WTC11 (cell line): ENCODE results near the gene NEBL. TPM values are rescaled to one million over a fixed set of nuclear protein-coding genes. Genes with fewer than 3 reads are reported as not detected.

Experiments used
- ATAC-seq: fragments of 200-7000 bp; cut with Tn5 transposase; 2 replicates; pipeline ENCODE4 v1.10.0; 2021; ENCODE audit warnings: mild to moderate bottlenecking, moderate library complexity
- CTCF ChIA-PET: fragments of 300-600 bp; sonication (Branson Sonifier 250); formaldehyde crosslinking; loops from one replicate; lab custom pipeline; 2021; ENCODE audit warnings: antibody characterized with exemption; lab: Charles Lee
- POLR2A ChIA-PET: fragments of 350-600 bp; sonication (Branson Sonifier 250); formaldehyde crosslinking; loops from one replicate; lab custom pipeline; 2021; ENCODE audit warnings: antibody characterized with exemption; lab: Charles Lee
- DNase-seq: peaks from one replicate; pipeline ENCODE4 v3.0.0; 2021; ENCODE audit warnings: low spot score
- H3K27ac Mint-ChIP-seq: 2 replicates; pipeline ENCODE4 v1.8.0; 2021; ENCODE audit warnings: mixed read lengths
- H3K27me3 Mint-ChIP-seq: 2 replicates; pipeline ENCODE4 v1.8.0; 2021; ENCODE audit warnings: low read depth, mild to moderate bottlenecking, moderate library complexity, mixed read lengths
- H3K36me3 Mint-ChIP-seq: 2 replicates; pipeline ENCODE4 v1.8.0; 2021; ENCODE audit warnings: mixed read lengths
- H3K4me1 Mint-ChIP-seq: 2 replicates; pipeline ENCODE4 v1.8.0; 2022; ENCODE audit warnings: mixed read lengths
- H3K4me3 Mint-ChIP-seq: 2 replicates; pipeline ENCODE4 v1.8.0; 2021; ENCODE audit warnings: mild to moderate bottlenecking, moderate library complexity, mixed read lengths
- H3K9me3 Mint-ChIP-seq: 2 replicates; pipeline ENCODE4 v1.8.0; 2021; ENCODE audit warnings: mixed read lengths
- ATF2 ChIP-seq: sonication (generic); formaldehyde crosslinking; IDR thresholded peaks from 2 replicates; pipeline ENCODE4 v1.8.1; 2022; ENCODE audit warnings: low read depth, missing genetic modification reagents, borderline replicate concordance
- CREM ChIP-seq: sonication (generic); formaldehyde crosslinking; IDR thresholded peaks from 2 replicates; pipeline ENCODE4 v1.8.1; 2022; ENCODE audit warnings: mild to moderate bottlenecking, missing genetic modification reagents, moderate library complexity
- CTCF ChIP-seq: fragments of 200-600 bp; IDR thresholded peaks from 2 replicates; pipeline ENCODE4 v1.8.0; 2022; ENCODE audit warnings: antibody characterized with exemption
- EMX1 ChIP-seq: fragments of 250-450 bp; sonication (Bioruptor Pico); IDR thresholded peaks from 2 replicates; pipeline ENCODE4 v1.8.0; 2021; ENCODE audit warnings: mild to moderate bottlenecking
- GRHL2 ChIP-seq: fragments of 250-450 bp; sonication (Bioruptor Pico); IDR thresholded peaks from 2 replicates; pipeline ENCODE4 v1.8.0; 2022; ENCODE audit warnings: mild to moderate bottlenecking, moderate library complexity; ENCODE audit not compliant: insufficient replicate concordance, severe bottlenecking
- MAX ChIP-seq: sonication (generic); formaldehyde crosslinking; IDR thresholded peaks from 2 replicates; pipeline ENCODE4 v1.8.0; 2022; ENCODE audit warnings: mild to moderate bottlenecking, missing genetic modification reagents
- MXD4 ChIP-seq: fragments of 250-450 bp; sonication (Bioruptor Pico); IDR thresholded peaks from 2 replicates; pipeline ENCODE4 v1.8.0; 2021; ENCODE audit warnings: mild to moderate bottlenecking, moderate library complexity, borderline replicate concordance
- NR2C2 ChIP-seq: sonication (generic); formaldehyde crosslinking; IDR thresholded peaks from 2 replicates; pipeline ENCODE4 v1.8.0; 2022; ENCODE audit warnings: mild to moderate bottlenecking, missing genetic modification reagents
- SMAD3 ChIP-seq: sonication (generic); formaldehyde crosslinking; IDR thresholded peaks from 2 replicates; pipeline ENCODE4 v1.8.0; 2022; ENCODE audit warnings: missing genetic modification reagents, mild to moderate bottlenecking, borderline replicate concordance
- TP53 ChIP-seq: sonication (generic); formaldehyde crosslinking; IDR thresholded peaks from 2 replicates; pipeline ENCODE4 v1.8.1; 2023; ENCODE audit warnings: mild to moderate bottlenecking, missing genetic modification reagents
- ZBTB43 ChIP-seq: sonication (generic); formaldehyde crosslinking; IDR thresholded peaks from 2 replicates; pipeline ENCODE4 v1.8.1; 2023; ENCODE audit warnings: mild to moderate bottlenecking, missing genetic modification reagents
- ZNF121 ChIP-seq: sonication (generic); formaldehyde crosslinking; IDR thresholded peaks from 2 replicates; pipeline ENCODE4 v1.8.0; 2023; ENCODE audit warnings: missing genetic modification reagents
- ZNF416 ChIP-seq: fragments of 250-450 bp; sonication (Bioruptor Pico); IDR thresholded peaks from 2 replicates; pipeline ENCODE4 v1.9.0; 2021; ENCODE audit warnings: mild to moderate bottlenecking, inconsistent platforms
- total RNA-seq: library from RNA; stranded (reverse); gene quantifications from 3 replicates; pipeline ENCODE4 v1.2.3, GENCODE V29; 2021
- TF ChIP-seq, protein P1 (sequence below): sonication (generic); formaldehyde crosslinking; IDR thresholded peaks from 2 replicates; pipeline ENCODE4 v1.8.1; 2022; ENCODE audit warnings: mild to moderate bottlenecking, missing genetic modification reagents, moderate library complexity, borderline replicate concordance
- TF ChIP-seq, protein P2 (sequence below): fragments of 250-450 bp; sonication (Bioruptor Pico); IDR thresholded peaks from 2 replicates; pipeline ENCODE4 v1.9.0; 2021; ENCODE audit warnings: mild to moderate bottlenecking
- TF ChIP-seq, protein P3 (sequence below): sonication (generic); formaldehyde crosslinking; IDR thresholded peaks from 2 replicates; pipeline ENCODE4 v1.8.1; 2023; ENCODE audit warnings: mild to moderate bottlenecking, missing genetic modification reagents, borderline replicate concordance
- TF ChIP-seq, protein P4 (sequence below): fragments of 250-450 bp; sonication (Bioruptor Pico); IDR thresholded peaks from 2 replicates; pipeline ENCODE4 v1.9.0; 2021; ENCODE audit warnings: mild to moderate bottlenecking, borderline replicate concordance

NEBL gene
- total RNA-seq, 1 experiment from 2014 or later: 8.9 TPM

DNA sequence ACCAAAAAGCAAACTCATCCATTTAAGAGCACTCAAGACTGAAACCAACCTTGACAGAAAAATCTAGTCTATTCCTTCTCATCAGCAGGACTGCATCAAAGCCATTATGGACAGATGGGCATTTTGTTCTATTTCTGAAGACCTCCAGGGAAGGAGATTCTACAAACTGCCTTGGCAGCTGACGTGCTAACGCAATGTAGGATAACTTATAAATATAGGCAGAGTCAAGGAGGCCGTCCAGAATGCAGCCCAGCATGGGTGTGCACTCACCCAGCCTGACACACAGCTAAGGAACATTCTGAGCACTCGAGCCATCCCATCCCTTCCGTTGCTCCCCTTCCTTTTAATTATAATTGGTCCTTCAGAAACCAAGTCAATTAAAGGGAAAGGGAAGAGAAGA lies 25.3 kb upstream of the NEBL start:
- POLR2A ChIA-PET: no interaction called here
- H3K27me3 Mint-ChIP-seq: no peaks in the 10 kb centered on the region
- TF ChIP-seq ZNF121 (CRISPR knock-in tag) (no peak), TP53 (CRISPR knock-in tag) (no peak), SMAD3 (CRISPR knock-in tag) (no peak), ATF2 (CRISPR knock-in tag) (no peak), MXD4 (CRISPR knock-in tag) (no peak), CTCF (no peak), ZBTB43 (CRISPR knock-in tag) (no peak), GRHL2 (CRISPR knock-in tag) (no peak)
- TF ChIP-seq, protein P1, sequence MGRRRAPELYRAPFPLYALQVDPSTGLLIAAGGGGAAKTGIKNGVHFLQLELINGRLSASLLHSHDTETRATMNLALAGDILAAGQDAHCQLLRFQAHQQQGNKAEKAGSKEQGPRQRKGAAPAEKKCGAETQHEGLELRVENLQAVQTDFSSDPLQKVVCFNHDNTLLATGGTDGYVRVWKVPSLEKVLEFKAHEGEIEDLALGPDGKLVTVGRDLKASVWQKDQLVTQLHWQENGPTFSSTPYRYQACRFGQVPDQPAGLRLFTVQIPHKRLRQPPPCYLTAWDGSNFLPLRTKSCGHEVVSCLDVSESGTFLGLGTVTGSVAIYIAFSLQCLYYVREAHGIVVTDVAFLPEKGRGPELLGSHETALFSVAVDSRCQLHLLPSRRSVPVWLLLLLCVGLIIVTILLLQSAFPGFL (CRISPR knock-in tag): no peak
- TF ChIP-seq, protein P2, sequence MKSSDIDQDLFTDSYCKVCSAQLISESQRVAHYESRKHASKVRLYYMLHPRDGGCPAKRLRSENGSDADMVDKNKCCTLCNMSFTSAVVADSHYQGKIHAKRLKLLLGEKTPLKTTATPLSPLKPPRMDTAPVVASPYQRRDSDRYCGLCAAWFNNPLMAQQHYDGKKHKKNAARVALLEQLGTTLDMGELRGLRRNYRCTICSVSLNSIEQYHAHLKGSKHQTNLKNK: no peak

GRCh38 chr10:20922033-20922432 lies 24.9 kb upstream of the NEBL start:
- H3K27me3 Mint-ChIP-seq: no peaks in the 10 kb centered on the region
- DNase-seq (no peak), ATAC-seq (no peak)
- H3K4me1 Mint-ChIP-seq: no peaks in the 10 kb centered on the region
- ChIA-PET POLR2A (no interaction called here), CTCF (no interaction called here)
- H3K36me3 Mint-ChIP-seq: no peaks in the 10 kb centered on the region
- H3K9me3 Mint-ChIP-seq: no peaks in the 10 kb centered on the region
- no peak overlapping the region for H3K4me3 Mint-ChIP-seq
- no peak overlapping the region for H3K27ac Mint-ChIP-seq
- TF ChIP-seq SMAD3 (CRISPR knock-in tag) (no peak), EMX1 (CRISPR knock-in tag) (no peak), CTCF (no peak), MAX (no peak), NR2C2 (CRISPR knock-in tag) (no peak), ZNF416 (no peak), CREM (CRISPR knock-in tag) (no peak)
- TF ChIP-seq, protein P3, sequence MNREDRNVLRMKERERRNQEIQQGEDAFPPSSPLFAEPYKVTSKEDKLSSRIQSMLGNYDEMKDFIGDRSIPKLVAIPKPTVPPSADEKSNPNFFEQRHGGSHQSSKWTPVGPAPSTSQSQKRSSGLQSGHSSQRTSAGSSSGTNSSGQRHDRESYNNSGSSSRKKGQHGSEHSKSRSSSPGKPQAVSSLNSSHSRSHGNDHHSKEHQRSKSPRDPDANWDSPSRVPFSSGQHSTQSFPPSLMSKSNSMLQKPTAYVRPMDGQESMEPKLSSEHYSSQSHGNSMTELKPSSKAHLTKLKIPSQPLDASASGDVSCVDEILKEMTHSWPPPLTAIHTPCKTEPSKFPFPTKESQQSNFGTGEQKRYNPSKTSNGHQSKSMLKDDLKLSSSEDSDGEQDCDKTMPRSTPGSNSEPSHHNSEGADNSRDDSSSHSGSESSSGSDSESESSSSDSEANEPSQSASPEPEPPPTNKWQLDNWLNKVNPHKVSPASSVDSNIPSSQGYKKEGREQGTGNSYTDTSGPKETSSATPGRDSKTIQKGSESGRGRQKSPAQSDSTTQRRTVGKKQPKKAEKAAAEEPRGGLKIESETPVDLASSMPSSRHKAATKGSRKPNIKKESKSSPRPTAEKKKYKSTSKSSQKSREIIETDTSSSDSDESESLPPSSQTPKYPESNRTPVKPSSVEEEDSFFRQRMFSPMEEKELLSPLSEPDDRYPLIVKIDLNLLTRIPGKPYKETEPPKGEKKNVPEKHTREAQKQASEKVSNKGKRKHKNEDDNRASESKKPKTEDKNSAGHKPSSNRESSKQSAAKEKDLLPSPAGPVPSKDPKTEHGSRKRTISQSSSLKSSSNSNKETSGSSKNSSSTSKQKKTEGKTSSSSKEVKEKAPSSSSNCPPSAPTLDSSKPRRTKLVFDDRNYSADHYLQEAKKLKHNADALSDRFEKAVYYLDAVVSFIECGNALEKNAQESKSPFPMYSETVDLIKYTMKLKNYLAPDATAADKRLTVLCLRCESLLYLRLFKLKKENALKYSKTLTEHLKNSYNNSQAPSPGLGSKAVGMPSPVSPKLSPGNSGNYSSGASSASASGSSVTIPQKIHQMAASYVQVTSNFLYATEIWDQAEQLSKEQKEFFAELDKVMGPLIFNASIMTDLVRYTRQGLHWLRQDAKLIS (CRISPR knock-in tag): no peak
- TF ChIP-seq, protein P4, sequence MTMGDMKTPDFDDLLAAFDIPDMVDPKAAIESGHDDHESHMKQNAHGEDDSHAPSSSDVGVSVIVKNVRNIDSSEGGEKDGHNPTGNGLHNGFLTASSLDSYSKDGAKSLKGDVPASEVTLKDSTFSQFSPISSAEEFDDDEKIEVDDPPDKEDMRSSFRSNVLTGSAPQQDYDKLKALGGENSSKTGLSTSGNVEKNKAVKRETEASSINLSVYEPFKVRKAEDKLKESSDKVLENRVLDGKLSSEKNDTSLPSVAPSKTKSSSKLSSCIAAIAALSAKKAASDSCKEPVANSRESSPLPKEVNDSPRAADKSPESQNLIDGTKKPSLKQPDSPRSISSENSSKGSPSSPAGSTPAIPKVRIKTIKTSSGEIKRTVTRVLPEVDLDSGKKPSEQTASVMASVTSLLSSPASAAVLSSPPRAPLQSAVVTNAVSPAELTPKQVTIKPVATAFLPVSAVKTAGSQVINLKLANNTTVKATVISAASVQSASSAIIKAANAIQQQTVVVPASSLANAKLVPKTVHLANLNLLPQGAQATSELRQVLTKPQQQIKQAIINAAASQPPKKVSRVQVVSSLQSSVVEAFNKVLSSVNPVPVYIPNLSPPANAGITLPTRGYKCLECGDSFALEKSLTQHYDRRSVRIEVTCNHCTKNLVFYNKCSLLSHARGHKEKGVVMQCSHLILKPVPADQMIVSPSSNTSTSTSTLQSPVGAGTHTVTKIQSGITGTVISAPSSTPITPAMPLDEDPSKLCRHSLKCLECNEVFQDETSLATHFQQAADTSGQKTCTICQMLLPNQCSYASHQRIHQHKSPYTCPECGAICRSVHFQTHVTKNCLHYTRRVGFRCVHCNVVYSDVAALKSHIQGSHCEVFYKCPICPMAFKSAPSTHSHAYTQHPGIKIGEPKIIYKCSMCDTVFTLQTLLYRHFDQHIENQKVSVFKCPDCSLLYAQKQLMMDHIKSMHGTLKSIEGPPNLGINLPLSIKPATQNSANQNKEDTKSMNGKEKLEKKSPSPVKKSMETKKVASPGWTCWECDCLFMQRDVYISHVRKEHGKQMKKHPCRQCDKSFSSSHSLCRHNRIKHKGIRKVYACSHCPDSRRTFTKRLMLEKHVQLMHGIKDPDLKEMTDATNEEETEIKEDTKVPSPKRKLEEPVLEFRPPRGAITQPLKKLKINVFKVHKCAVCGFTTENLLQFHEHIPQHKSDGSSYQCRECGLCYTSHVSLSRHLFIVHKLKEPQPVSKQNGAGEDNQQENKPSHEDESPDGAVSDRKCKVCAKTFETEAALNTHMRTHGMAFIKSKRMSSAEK (CRISPR knock-in tag): no peak

More for the DNA sequence above, 25.3 kb upstream of the NEBL start:
- H3K36me3 Mint-ChIP-seq: no peaks in the 10 kb centered on the region
- CTCF ChIA-PET: no interaction called here
- DNase-seq (no peak), ATAC-seq (no peak)
- no peaks in the 10 kb centered on the region for H3K9me3 Mint-ChIP-seq
- no peaks in the 10 kb centered on the region for H3K4me1 Mint-ChIP-seq
- H3K4me3 Mint-ChIP-seq: no peak overlapping the region
- no peak overlapping the region for H3K27ac Mint-ChIP-seq
